GM21381 (cell line): ENCODE data around the gene RASEF.
"Not testable (repeated sequence)": the region's sequence is repeated elsewhere in the genome, so short reads cannot be mapped to it uniquely, and the experiment has no call there.

Source experiments
- ATAC-seq: cut with Tn5 transposase; IDR thresholded peaks from one replicate; pipeline ENCODE4 v1.9.1; 2021; ENCODE audit warnings: mild to moderate bottlenecking, moderate library complexity; ENCODE audit not compliant: unreplicated experiment

RASEF gene

DNA sequence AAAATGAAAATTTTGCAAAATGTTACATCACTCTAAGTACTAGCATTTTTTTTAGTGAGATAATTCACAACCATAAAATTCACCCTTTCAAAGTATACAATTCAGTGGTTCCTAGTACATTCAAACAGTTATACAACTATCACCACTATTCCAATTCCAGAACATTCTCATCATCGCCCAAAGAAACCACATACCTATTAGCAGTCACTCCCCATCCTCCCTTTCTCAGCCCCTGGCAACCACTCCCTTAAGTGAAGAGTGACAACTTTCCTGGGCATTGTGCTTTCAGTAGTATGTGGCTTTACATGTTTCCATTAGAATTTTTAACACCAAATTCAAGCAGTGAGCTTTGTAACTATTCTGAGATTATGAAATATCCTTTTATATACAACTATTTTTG lies 81.4 kb downstream of the RASEF start:
- no peak for ATAC-seq

DNA sequence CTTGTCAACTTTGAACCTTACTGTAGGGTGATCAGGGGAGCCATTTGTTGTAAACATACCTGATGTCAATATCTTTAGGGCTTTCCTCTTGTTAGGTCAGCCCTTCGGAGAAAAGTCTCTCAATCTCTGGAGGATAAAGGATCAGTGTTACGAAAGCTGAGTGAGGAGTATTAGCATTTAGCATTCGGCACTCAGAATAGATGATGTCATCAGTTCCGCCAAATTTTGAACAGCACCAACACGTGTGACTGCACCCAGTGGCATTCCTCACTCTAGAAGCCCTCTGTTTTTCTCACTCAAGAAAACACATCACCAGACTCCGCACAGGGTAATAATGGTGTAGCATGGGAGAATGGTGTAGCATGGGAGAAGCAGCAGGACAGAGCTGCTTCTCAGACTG lies 87.8 kb downstream of the RASEF start:
- no peak for ATAC-seq

DNA sequence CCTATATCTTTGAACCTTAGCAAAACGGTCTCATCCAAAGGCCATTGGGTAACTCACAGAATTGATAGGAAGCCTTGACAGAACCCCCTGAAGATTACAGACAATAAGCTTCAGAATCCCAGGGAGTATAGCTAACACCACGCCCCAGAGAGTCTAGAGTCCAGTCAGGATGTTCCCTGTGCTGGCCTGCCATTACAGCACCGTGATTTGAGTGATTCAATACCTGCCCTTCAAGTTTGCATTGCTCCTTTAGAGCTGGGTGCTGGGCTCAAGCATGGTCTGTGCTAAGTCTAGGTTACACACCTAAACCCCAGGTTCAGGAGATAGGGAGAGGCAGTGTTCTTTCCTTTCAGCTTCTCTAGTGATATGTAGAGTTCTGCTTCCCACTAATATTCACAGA lies 90.5 kb downstream of the RASEF start:
- no peak for ATAC-seq

DNA sequence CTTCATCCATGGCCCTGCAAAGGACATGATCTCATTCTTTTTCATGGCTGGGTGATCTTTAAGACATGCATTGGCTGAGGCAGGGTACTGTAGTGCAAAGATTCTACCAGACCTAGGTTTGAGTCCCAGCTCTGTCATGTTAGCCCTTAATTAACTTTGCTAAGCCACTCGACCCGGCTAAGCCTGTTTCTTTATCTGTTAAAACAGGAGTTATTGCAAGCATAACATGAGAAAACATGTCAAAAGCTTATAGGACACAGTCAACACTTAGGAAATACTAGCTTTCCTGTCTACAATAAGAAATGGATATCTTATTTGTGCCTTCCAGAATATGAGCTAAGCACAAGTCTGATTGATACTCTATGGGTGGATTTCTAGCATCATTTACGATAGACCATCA lies 92.6 kb downstream of the RASEF start:
- ATAC-seq: no peak

DNA sequence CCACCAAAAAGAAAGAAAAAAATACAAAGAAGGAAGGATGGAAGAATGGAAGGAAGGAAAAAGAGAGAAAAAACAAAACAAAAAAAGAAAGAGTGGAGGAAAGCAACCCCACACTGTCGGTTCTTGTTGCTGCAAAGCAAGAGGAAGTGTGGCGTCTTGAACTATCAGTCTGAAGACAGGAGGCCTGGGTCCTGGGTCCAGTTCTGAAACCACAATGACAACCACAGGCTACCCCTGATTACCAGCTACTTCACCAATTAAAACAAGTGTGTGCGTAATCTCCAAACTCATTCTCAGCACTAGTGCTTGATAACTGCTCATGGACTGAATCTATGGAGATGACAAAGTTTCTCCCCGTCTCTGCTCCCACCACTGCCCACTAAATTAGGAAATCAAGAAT lies 93.7 kb downstream of the RASEF start:
- ATAC-seq: no peak

DNA sequence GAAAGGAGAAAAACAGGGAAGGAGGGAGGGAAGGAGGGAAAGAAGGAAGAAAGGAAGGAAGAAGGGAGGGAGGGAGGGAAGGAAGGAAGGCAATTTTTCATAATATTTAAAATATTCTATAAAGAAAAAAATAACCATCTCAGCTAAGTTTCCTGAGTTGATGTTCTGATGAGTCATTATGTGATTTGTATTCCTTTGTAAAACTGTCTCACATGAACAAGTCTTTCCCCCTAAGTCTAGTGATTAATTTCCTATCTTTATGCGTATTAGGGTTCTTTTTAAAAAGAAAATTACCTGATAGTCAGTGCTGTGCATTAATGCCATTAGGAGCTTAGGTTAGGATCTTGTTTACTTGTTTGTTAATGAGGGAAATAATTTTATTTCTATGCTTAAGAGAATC lies 94.1 kb downstream of the RASEF start:
- no peak for ATAC-seq

DNA sequence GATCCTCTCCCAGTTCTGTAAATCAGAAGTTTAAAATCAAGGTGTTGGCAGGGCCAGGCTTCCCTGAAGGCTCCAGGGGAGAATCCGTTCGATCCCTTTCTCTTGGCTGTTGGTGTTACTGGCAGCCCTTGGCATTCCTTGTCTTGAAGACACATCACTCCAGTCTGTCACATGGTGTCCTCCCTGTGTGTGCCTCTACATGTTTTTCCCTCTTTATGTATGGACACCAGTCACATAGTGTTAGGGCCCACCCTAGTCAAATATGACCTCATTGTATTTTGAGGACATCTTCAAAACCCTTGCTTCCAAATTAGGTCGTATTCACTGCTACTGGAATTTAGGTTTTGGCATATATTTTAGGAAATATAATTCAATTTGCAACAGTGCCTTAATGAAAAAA lies 94.6 kb downstream of the RASEF start:
- no peak for ATAC-seq

DNA sequence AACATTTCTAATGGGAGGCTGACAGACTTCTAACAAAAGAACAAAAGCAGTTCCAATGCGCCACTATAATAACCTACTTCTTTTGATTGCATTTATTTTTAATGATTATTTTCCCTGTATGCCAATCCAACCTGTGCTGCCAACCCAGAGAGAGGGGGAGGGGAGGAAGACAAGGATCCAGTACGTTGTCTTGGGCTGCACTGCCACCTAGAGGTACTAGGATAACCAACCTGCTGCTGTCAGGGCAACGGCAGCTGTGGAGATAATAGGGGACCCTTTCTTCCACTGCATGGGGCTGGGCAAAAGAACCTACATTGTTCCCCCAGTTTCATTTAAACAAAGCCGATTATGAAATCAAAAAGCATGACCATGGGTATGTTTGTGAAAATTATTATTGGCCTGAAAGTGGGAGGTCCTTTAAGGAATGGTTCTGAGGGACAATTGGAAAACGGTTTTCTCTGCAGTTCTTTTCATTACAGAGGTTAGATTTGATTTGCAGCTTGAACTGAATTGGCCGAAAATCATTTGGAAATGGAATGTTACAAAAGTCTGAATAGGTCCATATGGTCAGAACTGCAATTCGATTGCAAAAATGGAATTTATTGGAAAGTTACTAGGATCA lies 101.3 kb downstream of the RASEF start:
- peak; percentile 94 for ATAC-seq

DNA sequence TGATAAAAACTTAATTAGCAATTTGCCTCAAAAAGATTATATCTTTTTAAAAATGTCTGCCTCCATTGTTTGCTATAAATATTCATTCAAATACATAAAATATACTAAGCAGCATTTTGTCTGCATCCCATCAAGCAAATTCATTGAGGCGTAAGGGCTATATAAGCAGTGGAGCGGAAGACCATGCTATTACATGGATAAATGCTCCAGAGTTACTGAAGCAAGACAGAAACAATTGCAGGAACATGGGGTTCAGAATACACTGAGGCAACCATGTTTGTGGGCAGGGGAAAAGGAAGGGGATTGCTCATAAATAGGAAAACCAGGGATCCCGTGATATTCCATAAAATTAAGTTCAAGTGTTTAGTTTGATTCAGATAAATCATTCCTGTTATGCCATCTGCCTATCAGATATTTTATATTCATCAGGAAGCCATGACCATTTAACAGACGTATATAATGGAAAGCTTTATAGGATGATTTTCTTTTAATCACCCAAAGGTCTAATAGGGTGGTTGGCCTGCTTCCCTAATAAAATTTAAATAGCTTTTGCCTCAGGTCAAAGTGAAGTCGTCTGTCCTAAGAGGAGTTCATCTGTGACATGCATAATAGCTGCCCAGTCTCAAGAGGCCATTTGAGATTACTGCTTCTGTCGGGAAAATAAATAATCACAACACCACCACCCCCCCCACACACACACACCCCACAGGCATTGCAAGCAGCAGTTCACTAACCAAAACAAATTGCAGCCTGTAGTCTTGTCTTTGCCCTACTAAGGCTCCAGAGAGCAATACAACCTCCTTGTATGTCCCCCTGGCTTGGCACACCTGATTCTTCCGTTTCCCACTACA lies 105.2 kb downstream of the RASEF start:
- ATAC-seq: no peak

DNA sequence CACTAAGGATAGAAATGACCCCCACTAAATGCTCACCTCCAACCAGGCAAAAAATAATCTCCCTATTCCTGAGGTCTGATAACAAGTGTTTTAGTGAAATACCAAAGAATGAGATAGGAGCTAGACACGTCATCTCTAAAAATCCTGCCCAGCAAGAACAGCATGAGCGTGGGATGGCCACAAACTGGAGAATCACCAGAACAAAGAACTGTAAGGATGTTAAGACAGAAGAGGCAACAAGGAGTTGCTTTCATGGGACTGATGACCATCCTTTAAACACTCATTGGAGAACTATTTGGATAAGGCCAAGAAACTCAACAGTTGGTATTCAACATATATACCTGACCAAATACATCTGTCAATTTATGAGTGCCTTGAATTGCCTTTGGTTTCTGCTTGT lies 113.7 kb downstream of the RASEF start:
- no peak for ATAC-seq

DNA sequence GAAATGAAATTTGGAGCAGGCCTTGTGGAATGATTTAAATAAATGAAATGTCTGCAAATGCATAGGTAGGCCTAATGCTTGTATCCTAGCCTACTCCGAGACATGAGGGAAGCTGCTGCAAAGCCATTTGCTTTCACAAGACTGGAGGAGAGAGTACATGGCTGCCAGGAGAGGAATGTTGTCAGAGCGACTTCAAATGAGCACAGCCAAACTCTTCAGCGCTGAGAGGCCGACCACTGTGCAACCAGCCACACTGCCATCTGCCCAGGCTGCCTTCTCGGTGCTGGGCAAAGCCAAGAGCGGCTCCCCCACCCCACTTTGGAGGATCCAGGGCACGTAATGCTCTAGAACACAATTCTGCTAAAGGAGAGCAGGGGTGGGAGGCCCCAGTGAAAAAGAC lies 122.6 kb downstream of the RASEF start:
- ATAC-seq: no peak

DNA sequence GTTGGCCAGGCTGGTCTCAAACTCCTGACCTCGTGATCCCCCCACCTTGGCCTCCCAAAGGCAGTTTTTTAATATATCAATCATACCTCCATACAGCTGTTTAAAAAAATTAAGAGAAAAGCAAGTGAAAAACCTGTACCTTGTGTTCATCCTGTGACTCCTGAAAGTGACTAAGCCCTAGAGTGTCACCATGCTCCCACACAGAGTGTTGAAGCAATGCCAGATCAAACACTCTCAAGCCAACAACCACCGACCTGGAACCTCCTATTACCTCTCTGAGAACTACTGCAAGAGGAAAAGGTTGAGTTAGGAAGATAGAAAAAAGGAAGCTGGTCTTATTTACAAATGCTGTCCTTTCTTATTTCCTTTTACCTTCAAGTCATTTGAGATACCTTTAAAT lies 123.5 kb downstream of the RASEF start:
- no peak for ATAC-seq

DNA sequence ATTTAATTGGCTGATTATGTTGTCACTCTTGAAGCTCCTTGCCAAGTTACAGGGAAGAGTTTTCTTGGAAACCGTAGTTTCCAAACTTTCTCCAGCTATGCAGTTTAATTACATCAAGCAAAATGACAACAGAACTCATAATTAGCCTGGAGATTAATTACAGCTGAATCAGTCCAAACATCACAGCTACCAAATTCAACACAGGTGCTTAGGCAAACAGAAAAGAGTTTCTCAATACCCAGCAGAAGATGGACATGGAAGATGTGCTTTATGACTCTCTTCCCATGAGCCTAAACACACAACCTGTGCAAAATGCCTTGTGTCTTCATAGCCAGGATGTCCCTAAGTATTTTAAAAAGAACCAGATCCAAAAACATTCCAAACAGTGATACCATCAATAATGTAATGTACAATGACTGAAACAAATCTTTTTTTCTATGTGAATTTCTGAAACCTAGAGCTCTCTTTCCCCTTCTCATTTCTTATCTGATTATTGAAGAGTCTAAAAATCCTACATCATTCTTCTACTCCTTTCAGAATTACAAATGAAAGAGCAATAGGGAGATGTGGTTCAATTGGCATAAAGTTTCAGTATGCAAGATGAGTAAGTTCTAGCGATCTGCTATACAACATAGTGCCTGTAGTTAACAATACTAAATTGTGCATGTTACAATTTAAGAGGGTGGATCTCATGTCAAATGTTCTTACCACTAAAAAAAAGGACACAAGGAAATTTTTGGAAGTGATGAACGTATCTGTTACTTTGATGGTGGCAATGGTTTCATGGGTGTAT lies 124.3 kb downstream of the RASEF start:
- no peak for ATAC-seq

DNA sequence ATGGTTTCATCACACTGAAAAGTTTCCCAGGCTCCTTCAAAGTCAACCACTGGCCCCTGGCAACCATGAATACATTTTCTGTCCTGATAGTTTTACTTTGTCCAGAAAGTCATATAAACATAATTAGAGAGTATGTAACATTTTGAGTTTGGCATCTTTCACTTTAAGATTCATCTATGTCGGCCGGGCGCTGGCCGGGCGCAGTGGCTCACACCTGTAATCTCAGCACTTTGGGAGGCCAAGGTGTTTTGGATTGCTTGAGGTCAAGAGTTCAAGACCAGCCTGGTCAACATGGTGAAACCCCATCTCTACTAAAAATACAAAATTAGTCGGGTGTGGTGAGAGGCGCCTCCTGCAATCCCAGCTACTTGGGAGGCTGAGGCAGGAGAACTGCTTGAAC lies 126.4 kb downstream of the RASEF start:
- not testable (repeated sequence) for ATAC-seq

DNA sequence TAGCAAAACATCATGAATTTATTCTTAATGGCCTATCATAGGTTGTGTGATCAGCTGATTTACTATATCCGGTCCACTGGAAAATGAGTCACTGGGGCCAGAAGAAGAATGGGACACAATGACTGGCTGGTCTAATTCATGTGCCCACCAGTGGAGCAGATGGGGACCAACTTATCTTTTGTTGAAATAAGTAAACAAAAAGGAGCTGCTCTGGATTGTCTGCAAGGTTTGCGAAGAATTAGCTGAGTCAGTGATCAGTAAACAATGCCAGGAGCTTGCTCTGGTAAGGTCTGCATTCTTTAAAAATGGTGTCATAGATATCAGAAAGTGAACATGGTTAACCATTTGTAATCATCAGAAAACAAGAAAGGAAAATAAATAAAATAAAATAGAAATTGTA lies 128.0 kb downstream of the RASEF start:
- ATAC-seq: no peak

DNA sequence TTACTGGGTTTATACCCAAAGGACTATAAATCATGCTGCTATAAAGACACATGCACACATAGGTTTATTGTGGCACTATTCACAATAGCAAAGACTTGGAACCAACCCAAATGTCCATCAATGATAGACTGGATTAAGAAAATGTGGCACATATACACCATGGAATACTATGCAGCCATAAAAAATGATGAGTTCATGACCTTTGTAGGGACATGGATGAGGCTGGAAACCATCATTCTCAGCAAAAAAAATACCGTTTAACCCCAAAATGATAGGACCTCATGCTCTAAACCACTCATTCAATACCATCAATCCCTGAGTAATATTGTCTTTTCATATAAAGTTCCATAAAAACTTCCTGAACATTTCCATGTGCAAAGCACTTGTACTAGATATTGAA lies 128.9 kb downstream of the RASEF start:
- ATAC-seq: not testable (repeated sequence)

DNA sequence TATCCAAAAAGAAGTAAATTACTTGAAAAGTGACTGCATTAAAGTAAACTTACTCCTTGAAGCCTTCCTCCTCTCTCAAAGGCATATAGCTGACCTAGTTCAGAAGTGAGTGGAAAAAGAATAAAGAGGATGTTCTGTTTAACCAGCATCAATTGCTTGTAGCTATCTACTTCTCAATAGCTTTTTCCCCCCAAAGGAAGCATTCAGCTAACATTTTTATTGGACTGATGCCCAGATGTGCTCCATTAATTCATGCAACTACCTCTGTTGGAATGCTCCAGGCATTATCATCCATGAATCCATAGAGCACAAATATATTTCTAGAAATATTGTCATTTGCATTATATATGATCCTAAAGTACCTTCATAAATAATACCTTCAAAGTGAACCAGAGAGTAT lies 132.8 kb downstream of the RASEF start:
- ATAC-seq: no peak
